Measurements from ENCODE around the gene STK17B. TPM values are rescaled to one million over a fixed set of nuclear protein-coding genes. Genes with fewer than 3 reads are reported as not detected.

The STK17B gene
- total RNA-seq, 1 experiment from 2014 or later, result 14.9 TPM

- BruUV-seq (replicated peaks), result TSS peak; percentile 43
- peaks cover 54% of the 10 kb centered on the region for H3K79me2 ChIP-seq (ENCODE audit: low read depth)
- ChIA-PET CTCF (no interaction called here), POLR2A (ENCODE audit: unreplicated experiment) (interaction anchor here (0.7 kb wide), 1 partner anchor 70 kb away, joined by 9 read pairs; no protein-coding TSS in a partner anchor)
- peak in 1 of 2 experiments; percentile 12 for DNase-seq
- H3F3A ChIP-seq (ENCODE audit: insufficient read depth, low read depth), result no peaks in the 10 kb centered on the region
- H3K9me2 ChIP-seq (ENCODE audit: insufficient read depth), result no peaks in the 10 kb centered on the region
- no peak for TF ChIP-seq EZH2 (IDR thresholded peaks at IDR 0.05; ENCODE audit: low read depth)
- no peak for TF ChIP-seq CTCF (conservative IDR thresholded peaks at IDR 0.05)
- H3K36me3 ChIP-seq (ENCODE audit: low read depth), result no peaks in the 10 kb centered on the region
- no peaks in the 10 kb centered on the region for H3K27me3 ChIP-seq (ENCODE audit: insufficient read depth, low read depth)
- intact Hi-C loops (cut with micrococcal nuclease; ENCODE audit: unreplicated experiment), result loop anchor here (2.0 to 5.0 kb wide), 3 partner anchors 37 to 107 kb away; no protein-coding TSS in a partner anchor
- H3K27ac ChIP-seq, result peak overlapping the region; percentile 77
- H3K9me3 ChIP-seq (ENCODE audit: insufficient read depth, low read depth), result no peaks in the 10 kb centered on the region
- peak overlapping the region; percentile 73 for H3K4me2 ChIP-seq
- peak overlapping the region; percentile 85; the same call in 1 of the 2 replicates for H2AFZ ChIP-seq
- H3K4me1 ChIP-seq (replicated peaks; ENCODE audit: insufficient read depth), result peaks cover 45% of the 10 kb centered on the region
- no peaks in the 10 kb centered on the region for H4K20me1 ChIP-seq (ENCODE audit: insufficient read depth)
- peak overlapping the region; percentile 95 for H3K4me3 ChIP-seq
These were observed 1.2 kb downstream of the STK17B start for GRCh38 chr2:196170213-196170605.

DNA sequence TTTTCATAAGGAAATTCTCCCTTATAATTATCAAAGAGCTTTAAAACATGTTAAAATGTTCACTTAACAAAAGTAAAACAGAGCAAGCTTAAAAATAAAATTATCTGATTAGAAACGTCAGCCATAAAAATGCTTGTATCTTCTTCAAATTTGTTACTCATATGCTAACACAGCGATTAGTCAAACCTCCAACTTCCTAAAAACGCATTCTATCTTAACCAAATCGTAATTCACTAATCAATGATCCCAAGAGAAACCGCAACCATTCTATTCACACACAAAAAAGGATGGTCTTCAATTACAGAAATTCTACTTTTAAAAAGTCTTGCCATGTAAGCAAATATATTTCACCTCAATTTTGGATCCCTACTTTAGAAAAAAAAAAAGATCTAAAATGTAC lies 1.9 kb downstream of the STK17B start:
- POLR2A ChIA-PET (ENCODE audit: unreplicated experiment), result no interaction called here

GRCh38 chr2:196168181-196168580 lies 3.2 kb downstream of the STK17B start:
- Histone ChIP-seq H3K36me3 (ENCODE audit: low read depth) (no peaks in the 10 kb centered on the region), H2AFZ (no peak overlapping the region), H3K27me3 (ENCODE audit: insufficient read depth, low read depth) (no peaks in the 10 kb centered on the region), H3K27ac (peak overlapping the region; percentile 75), H3F3A (ENCODE audit: insufficient read depth, low read depth) (no peaks in the 10 kb centered on the region), H3K9me3 (ENCODE audit: insufficient read depth, low read depth) (no peaks in the 10 kb centered on the region), H3K4me3 (peak overlapping the region; percentile 95; the same call in 1 of the 2 replicates), H3K4me1 (replicated peaks; ENCODE audit: insufficient read depth) (peaks cover 30% of the 10 kb centered on the region), H3K9me2 (ENCODE audit: insufficient read depth) (no peaks in the 10 kb centered on the region), H3K4me2 (peak overlapping the region; percentile 73), H3K79me2 (ENCODE audit: low read depth) (peaks cover 66% of the 10 kb centered on the region), H4K20me1 (ENCODE audit: insufficient read depth) (no peaks in the 10 kb centered on the region)
- ChIA-PET CTCF (interaction anchor here (0.6 kb wide), 1 partner anchor 72 kb away, joined by 6 read pairs; no protein-coding TSS in a partner anchor), POLR2A (ENCODE audit: unreplicated experiment) (interaction anchor here (0.6 kb wide), 1 partner anchor 108 kb away, joined by 10 read pairs; no protein-coding TSS in a partner anchor)
- intact Hi-C loops (cut with micrococcal nuclease; ENCODE audit: unreplicated experiment), result no loop called here
- BruUV-seq (replicated peaks), result no TSS peak
- TF ChIP-seq EZH2 (IDR thresholded peaks at IDR 0.05; ENCODE audit: low read depth) (no peak), CTCF (conservative IDR thresholded peaks at IDR 0.05) (no peak)
- DNase-seq, result peak; percentile 29 to 67

More for the DNA sequence above, 1.9 kb downstream of the STK17B start:
- peaks cover 61% of the 10 kb centered on the region for H3K79me2 ChIP-seq (ENCODE audit: low read depth)
- no TSS peak for BruUV-seq (replicated peaks)
- no peaks in the 10 kb centered on the region for H3K9me3 ChIP-seq (ENCODE audit: insufficient read depth, low read depth)
- intact Hi-C loops (cut with micrococcal nuclease; ENCODE audit: unreplicated experiment), result no loop called here
- H3K36me3 ChIP-seq (ENCODE audit: low read depth), result no peaks in the 10 kb centered on the region
- H3F3A ChIP-seq (ENCODE audit: insufficient read depth, low read depth), result no peaks in the 10 kb centered on the region
- no peak for DNase-seq
- H3K4me3 ChIP-seq, result peak overlapping the region; percentile 95
- H3K4me1 ChIP-seq (replicated peaks; ENCODE audit: insufficient read depth), result peaks cover 43% of the 10 kb centered on the region
- H4K20me1 ChIP-seq (ENCODE audit: insufficient read depth), result no peaks in the 10 kb centered on the region
- H3K27me3 ChIP-seq (ENCODE audit: insufficient read depth, low read depth), result no peaks in the 10 kb centered on the region
- peak overlapping the region; percentile 73 for H3K4me2 ChIP-seq
- H3K9me2 ChIP-seq (ENCODE audit: insufficient read depth), result no peaks in the 10 kb centered on the region
- no peak overlapping the region for H2AFZ ChIP-seq
- TF ChIP-seq CTCF (conservative IDR thresholded peaks at IDR 0.05) (no peak), EZH2 (IDR thresholded peaks at IDR 0.05; ENCODE audit: low read depth) (no peak)
- CTCF ChIA-PET, result no interaction called here
- peak overlapping the region; percentile 77 for H3K27ac ChIP-seq

Data from PC-9 (cell line).